HEK293T (cell line): ENCODE measurements around the gene RPSA.

ENCODE experiments used
- CTCF ChIA-PET: fragments of 350-600 bp; formaldehyde crosslinking; extraction: SDS; loops from one replicate; lab custom pipeline; 2021; ENCODE audit warnings: antibody characterized with exemption, inconsistent platforms; lab: Yijun Ruan, JAX
- POLR2A ChIA-PET: fragments of 350-600 bp; formaldehyde crosslinking; extraction: SDS; loops from one replicate; lab custom pipeline; 2020; ENCODE audit warnings: antibody characterized with exemption, inconsistent platforms; lab: Yijun Ruan, JAX
- DNase-seq: peaks from one replicate; pipeline ENCODE4 v3.0.0; 2012; ENCODE audit warnings: mixed read lengths; ENCODE audit errors: extremely low spot score
- ARNT ChIP-seq: fragments of 450-650 bp; IDR thresholded peaks from 2 replicates; pipeline ENCODE4 v1.6.1; 2017; ENCODE audit warnings: mild to moderate bottlenecking
- BHLHE40 ChIP-seq: fragments of 450-650 bp; IDR thresholded peaks from 2 replicates; pipeline ENCODE4 v1.6.1; 2016; ENCODE audit warnings: mild to moderate bottlenecking, moderate library complexity, borderline replicate concordance
- CTBP1 ChIP-seq: fragments of 450-650 bp; IDR thresholded peaks from 2 replicates; pipeline ENCODE4 v1.6.1; 2016; ENCODE audit warnings: borderline replicate concordance
- ELF4 ChIP-seq: fragments of 450-650 bp; IDR thresholded peaks from 2 replicates; pipeline ENCODE4 v1.6.1; 2017; ENCODE audit warnings: antibody characterized with exemption
- FOXA1 ChIP-seq: fragments of 450-650 bp; IDR thresholded peaks from 2 replicates; pipeline ENCODE4 v1.6.1; 2016; ENCODE audit warnings: mild to moderate bottlenecking
- FOXK2 ChIP-seq: fragments of 450-650 bp; IDR thresholded peaks from 2 replicates; pipeline ENCODE4 v1.6.1; 2016; ENCODE audit warnings: mild to moderate bottlenecking
- FOXM1 ChIP-seq: fragments of 450-650 bp; IDR thresholded peaks from 2 replicates; pipeline ENCODE4 v1.6.1; 2017; ENCODE audit warnings: mild to moderate bottlenecking, borderline replicate concordance
- HDGF ChIP-seq: fragments of 450-650 bp; IDR thresholded peaks from 2 replicates; pipeline ENCODE4 v1.6.1; 2017; ENCODE audit warnings: antibody characterized with exemption, borderline replicate concordance
- L3MBTL2 ChIP-seq: fragments of 450-650 bp; conservative IDR thresholded peaks from 2 replicates; pipeline ENCODE4 v1.6.1; 2016; ENCODE audit warnings: mild to moderate bottlenecking
- LEF1 ChIP-seq: fragments of 450-650 bp; IDR thresholded peaks from 2 replicates; pipeline ENCODE4 v1.6.1; 2017; ENCODE audit warnings: mild to moderate bottlenecking, borderline replicate concordance
- NFRKB ChIP-seq: fragments of 450-650 bp; IDR thresholded peaks from 2 replicates; pipeline ENCODE4 v1.6.1; 2016; ENCODE audit warnings: mild to moderate bottlenecking, moderate library complexity
- SP1 ChIP-seq: fragments of 450-650 bp; IDR thresholded peaks from 2 replicates; pipeline ENCODE4 v1.6.1; 2017
- SUZ12 ChIP-seq: fragments of 450-650 bp; IDR thresholded peaks from 2 replicates; pipeline ENCODE4 v1.6.1; 2016; ENCODE audit warnings: mild to moderate bottlenecking
- TARDBP ChIP-seq: fragments of 450-650 bp; IDR thresholded peaks from 2 replicates; pipeline ENCODE4 v1.6.1; 2016
- ZNF384 ChIP-seq: fragments of 450-650 bp; IDR thresholded peaks from 2 replicates; pipeline ENCODE4 v1.6.1; 2016
- TF ChIP-seq, protein P1 (sequence below): fragments of 450-650 bp; IDR thresholded peaks from 2 replicates; pipeline ENCODE4 v1.6.1; 2016

RPSA gene

DNA sequence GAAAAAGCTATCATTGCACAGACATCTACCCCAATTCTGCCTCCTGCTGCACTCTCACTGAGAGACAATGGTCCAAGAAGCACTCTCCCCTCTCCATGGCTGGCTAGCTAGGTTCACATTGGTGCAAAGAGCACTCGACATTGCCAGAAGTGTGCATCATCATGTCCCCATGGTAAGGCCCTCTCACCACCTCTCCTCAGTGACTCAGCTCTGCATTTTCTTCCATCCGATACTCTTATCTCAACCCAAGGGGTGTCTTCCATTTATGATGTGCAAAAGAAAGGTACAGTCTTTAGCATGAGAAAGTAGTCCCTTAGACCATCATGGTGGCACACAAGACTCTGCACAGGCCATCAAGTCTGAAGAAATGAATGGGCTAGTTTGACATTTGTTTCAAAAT lies 14.0 kb downstream of the RPSA start:
- DNase-seq: no peak
- ChIA-PET POLR2A (no interaction called here), CTCF (no interaction called here)
- no peak for TF ChIP-seq SUZ12

- TF ChIP-seq FOXM1 (no peak), TARDBP (no peak), ZNF384 (no peak), SP1 (no peak), FOXK2 (no peak), FOXA1 (no peak), CTBP1 (no peak)
- ChIA-PET POLR2A (no interaction called here), CTCF (interaction anchor here (0.6 kb wide), 1 partner anchor 685 kb away, joined by 5 read pairs; no protein-coding TSS in a partner anchor)
- no peak for DNase-seq
Measured at GRCh38 chr3:39423436-39423970, 17.0 kb downstream of the RPSA start.

DNA sequence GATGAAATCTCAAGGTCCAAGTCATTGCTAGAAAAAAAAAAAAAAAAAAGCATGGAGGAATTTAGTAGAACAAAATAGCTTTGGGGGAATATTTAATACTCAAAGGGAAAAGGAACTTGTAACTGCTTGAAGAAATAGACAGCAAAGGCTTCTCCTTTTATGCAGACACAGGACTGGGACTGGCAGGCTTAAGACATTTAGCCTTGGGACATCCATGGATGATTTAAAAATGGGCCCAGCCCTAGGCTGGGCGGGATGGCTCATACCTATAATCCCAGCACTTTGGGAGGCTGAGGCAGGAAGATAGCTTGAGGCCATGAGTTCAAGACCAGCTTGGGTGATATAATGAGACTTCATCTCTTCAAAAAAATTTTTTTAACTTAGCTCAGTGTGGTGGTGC lies 19.8 kb downstream of the RPSA start:
- TF ChIP-seq HDGF (no peak), SUZ12 (no peak), CTBP1 (no peak), FOXA1 (no peak), FOXK2 (no peak), FOXM1 (no peak), ELF4 (no peak), ARNT (no peak), SP1 (no peak), L3MBTL2 (no peak), NFRKB (no peak), BHLHE40 (no peak), LEF1 (no peak), TARDBP (no peak), ZNF384 (no peak)
- TF ChIP-seq, protein P1, sequence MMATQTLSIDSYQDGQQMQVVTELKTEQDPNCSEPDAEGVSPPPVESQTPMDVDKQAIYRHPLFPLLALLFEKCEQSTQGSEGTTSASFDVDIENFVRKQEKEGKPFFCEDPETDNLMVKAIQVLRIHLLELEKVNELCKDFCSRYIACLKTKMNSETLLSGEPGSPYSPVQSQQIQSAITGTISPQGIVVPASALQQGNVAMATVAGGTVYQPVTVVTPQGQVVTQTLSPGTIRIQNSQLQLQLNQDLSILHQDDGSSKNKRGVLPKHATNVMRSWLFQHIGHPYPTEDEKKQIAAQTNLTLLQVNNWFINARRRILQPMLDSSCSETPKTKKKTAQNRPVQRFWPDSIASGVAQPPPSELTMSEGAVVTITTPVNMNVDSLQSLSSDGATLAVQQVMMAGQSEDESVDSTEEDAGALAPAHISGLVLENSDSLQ: no peak
- CTCF ChIA-PET: no interaction called here
- POLR2A ChIA-PET: no interaction called here
- no peak for DNase-seq

GRCh38 chr3:39427506-39427905 lies 21.0 kb downstream of the RPSA start:
- no peak for TF ChIP-seq BHLHE40
- no peak for TF ChIP-seq NFRKB
- TF ChIP-seq FOXK2: no peak
- TF ChIP-seq FOXA1: no peak
- TF ChIP-seq SP1: no peak
- TF ChIP-seq SUZ12: no peak
- no peak for TF ChIP-seq ZNF384
- no peak for TF ChIP-seq HDGF
- TF ChIP-seq CTBP1: no peak
- no peak for TF ChIP-seq FOXM1
- no peak for TF ChIP-seq L3MBTL2
- TF ChIP-seq ELF4: no peak
- TF ChIP-seq ARNT: no peak
- TF ChIP-seq, protein P1: no peak
- no peak for TF ChIP-seq TARDBP
- TF ChIP-seq LEF1: no peak
- DNase-seq: no peak
- CTCF ChIA-PET: no interaction called here
- POLR2A ChIA-PET: no interaction called here

DNA sequence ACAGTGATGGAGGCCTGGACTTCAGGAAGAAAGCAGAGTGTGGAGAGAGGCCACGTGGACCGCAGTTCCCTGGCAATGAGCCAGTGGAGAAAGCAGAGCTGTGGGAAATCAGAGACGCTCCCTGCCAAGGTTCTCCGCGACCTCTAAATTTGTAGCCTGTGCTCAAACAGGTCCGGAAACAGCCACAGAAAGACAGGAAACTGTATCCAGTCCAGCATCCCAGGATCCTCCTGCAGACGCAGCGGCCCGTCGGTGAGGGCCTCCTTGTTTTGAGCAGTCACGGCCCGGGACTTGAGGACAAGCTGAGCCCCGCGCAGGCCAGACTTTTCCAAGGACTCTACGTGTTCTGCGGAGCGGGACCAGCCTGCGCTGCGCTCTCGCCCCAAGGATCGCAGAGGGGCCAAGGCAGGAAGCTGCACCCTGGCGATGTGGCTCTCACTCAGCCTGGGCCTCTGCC lies 22.3 kb downstream of the RPSA start:
- no peak for DNase-seq
- TF ChIP-seq ARNT: no peak
- CTCF ChIA-PET: no interaction called here
- POLR2A ChIA-PET: no interaction called here

DNA sequence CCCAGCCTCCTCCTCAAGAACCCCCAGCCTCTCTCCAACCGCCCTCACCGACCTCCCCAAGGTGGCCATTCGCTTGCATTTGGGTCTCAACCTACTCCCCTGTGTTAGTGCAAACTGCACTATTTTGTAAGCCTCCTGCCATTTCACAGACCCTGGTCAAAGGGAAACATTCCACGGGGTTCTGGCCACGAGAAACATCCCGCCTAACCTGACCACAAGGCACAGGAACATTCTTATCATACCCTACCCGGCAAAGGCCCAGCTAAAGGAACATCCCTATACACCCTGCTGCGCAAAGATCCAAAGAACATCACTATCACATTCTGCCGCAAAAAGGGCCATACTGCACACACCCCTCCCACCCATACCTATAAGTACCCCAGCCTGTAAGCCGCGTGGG lies 22.9 kb downstream of the RPSA start:
- TF ChIP-seq BHLHE40 (no peak), FOXK2 (no peak), ZNF384 (no peak), HDGF (no peak), SUZ12 (no peak), FOXA1 (no peak), FOXM1 (no peak), CTBP1 (no peak), ARNT (no peak), LEF1 (no peak), TARDBP (no peak), L3MBTL2 (no peak), SP1 (no peak), NFRKB (no peak), ELF4 (no peak)
- TF ChIP-seq, protein P1: no peak
- POLR2A ChIA-PET: no interaction called here
- DNase-seq: no peak
- CTCF ChIA-PET: no interaction called here
